Measurements from ENCODE around the gene MYOM1.

DNA sequence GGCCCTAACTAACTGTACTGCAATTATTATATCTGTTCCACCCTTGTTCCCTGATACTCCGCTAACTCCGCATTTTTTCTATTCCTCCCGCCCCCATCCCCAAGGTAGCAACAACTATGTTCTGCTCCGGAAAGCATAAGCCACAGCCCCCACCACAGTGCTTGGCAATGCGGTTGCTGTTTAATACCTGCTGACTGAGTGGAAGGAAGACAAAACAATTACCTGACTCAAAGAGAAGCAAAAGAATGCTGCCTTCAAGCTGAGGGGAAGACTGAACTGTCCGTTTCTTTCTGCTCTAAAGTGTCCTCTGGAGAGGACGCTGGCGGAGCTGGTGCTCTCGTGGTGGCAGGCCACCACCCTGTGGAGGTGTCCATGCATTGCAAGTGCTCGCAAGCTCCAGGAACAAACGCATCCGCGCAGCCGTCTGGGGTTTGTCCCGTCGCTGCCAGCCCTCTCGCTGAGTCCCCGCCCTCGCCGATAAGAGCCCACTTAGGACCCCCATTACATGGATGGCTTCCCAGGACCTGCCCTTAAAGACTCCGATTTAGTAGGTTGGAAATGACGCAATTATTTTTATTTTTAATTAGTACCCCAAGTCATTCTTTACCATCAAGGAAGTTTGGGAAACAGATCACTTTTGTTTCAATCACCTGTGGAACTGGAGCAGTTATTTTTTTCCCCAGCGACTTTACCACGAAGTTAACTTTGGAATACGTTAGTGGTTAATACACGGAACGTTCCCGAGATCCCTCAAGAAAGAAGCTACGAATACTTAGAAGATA lies 26.3 kb upstream of the MYOM1 start:
- TF ChIP-seq CEBPB (IDR thresholded peaks at IDR 0.05) (no peak), EP300 (IDR thresholded peaks at IDR 0.05; ENCODE audit: borderline replicate concordance) (no peak; the same call in 1 of the 2 replicates)
- TF ChIP-seq, protein P1, sequence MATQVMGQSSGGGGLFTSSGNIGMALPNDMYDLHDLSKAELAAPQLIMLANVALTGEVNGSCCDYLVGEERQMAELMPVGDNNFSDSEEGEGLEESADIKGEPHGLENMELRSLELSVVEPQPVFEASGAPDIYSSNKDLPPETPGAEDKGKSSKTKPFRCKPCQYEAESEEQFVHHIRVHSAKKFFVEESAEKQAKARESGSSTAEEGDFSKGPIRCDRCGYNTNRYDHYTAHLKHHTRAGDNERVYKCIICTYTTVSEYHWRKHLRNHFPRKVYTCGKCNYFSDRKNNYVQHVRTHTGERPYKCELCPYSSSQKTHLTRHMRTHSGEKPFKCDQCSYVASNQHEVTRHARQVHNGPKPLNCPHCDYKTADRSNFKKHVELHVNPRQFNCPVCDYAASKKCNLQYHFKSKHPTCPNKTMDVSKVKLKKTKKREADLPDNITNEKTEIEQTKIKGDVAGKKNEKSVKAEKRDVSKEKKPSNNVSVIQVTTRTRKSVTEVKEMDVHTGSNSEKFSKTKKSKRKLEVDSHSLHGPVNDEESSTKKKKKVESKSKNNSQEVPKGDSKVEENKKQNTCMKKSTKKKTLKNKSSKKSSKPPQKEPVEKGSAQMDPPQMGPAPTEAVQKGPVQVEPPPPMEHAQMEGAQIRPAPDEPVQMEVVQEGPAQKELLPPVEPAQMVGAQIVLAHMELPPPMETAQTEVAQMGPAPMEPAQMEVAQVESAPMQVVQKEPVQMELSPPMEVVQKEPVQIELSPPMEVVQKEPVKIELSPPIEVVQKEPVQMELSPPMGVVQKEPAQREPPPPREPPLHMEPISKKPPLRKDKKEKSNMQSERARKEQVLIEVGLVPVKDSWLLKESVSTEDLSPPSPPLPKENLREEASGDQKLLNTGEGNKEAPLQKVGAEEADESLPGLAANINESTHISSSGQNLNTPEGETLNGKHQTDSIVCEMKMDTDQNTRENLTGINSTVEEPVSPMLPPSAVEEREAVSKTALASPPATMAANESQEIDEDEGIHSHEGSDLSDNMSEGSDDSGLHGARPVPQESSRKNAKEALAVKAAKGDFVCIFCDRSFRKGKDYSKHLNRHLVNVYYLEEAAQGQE (IDR thresholded peaks at IDR 0.05; ENCODE audit: low read depth) = no peak

All from Ishikawa (cell line).